Sigmoid colon (tissue), 4 donors: ENCODE data around the gene TFF2.

Experiments
- EP300 ChIP-seq, 4 donors: sonication (generic); formaldehyde crosslinking; IDR thresholded peaks; one replicate each; pipeline ENCODE4 v1.6.1; 2017; ENCODE audit warnings: antibody characterized with exemption in 4 of 4
- TF ChIP-seq, protein P1 (sequence below), 4 experiments: fragments of 450-650 bp in 3 of 4; fragments of 200-600 bp in 1 of 4; IDR thresholded peaks; one replicate each; pipeline ENCODE4 v1.5.1; 2016 to 2019; ENCODE audit warnings: antibody characterized with exemption in 4 of 4, mild to moderate bottlenecking in 3 of 4, moderate library complexity in 2 of 4

DNA sequence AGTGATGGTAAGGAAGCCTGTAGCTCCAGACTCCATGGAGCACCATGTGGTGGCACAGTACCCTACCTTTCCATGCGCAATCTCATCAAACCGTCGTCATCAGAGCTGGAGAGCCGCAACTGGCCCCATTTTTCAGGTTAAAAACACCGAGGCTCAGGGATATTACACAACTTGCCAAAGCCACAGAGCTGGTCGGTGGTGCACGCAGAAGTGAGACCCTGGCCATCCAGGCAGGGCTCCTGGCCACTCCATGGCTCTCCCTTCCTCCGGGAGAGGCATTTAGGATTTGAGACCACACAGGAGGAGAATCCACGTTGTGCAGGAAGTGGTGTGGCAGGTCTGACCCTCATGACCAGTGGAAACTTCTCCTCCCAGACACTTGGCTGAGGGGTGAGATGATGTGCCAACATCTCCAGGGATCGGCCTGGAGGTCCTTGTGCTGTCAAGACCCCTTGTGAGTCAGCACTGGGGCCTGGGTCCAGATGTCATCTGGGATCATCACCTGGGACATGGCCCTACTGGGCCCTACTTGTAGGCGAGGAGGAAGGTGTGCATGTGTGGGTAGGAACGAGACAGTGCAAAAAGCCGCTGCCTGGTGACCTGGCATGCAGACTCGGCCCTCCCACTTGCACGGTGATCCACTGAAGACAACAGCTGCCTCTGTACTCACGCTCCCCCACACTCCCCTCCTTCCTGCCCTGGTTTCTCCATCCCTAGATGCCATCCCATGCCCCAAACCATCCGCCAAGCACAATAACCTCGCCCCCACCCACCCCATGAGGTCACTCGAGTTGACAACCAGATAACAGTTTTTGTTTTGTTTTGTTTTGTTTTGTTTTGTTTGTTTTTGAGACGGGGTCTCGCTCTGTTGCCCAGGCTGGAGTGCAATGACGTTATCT, 46.0 kb downstream of the TFF2 start:
- no peak for TF ChIP-seq EP300 (IDR thresholded peaks at IDR 0.05)
- TF ChIP-seq, protein P1, sequence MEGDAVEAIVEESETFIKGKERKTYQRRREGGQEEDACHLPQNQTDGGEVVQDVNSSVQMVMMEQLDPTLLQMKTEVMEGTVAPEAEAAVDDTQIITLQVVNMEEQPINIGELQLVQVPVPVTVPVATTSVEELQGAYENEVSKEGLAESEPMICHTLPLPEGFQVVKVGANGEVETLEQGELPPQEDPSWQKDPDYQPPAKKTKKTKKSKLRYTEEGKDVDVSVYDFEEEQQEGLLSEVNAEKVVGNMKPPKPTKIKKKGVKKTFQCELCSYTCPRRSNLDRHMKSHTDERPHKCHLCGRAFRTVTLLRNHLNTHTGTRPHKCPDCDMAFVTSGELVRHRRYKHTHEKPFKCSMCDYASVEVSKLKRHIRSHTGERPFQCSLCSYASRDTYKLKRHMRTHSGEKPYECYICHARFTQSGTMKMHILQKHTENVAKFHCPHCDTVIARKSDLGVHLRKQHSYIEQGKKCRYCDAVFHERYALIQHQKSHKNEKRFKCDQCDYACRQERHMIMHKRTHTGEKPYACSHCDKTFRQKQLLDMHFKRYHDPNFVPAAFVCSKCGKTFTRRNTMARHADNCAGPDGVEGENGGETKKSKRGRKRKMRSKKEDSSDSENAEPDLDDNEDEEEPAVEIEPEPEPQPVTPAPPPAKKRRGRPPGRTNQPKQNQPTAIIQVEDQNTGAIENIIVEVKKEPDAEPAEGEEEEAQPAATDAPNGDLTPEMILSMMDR (IDR thresholded peaks at IDR 0.05), result no peak
